ENCODE data around the gene ALOX5. TPM values are rescaled to one million over a fixed set of nuclear protein-coding genes. Genes with fewer than 3 reads are reported as not detected.
"Not testable (repeated sequence)": the region's sequence is repeated elsewhere in the genome, so short reads cannot be mapped to it uniquely, and the experiment has no call there.

ALOX5 gene
- total RNA-seq, 1 experiment from 2014 or later = 0.11 TPM

DNA sequence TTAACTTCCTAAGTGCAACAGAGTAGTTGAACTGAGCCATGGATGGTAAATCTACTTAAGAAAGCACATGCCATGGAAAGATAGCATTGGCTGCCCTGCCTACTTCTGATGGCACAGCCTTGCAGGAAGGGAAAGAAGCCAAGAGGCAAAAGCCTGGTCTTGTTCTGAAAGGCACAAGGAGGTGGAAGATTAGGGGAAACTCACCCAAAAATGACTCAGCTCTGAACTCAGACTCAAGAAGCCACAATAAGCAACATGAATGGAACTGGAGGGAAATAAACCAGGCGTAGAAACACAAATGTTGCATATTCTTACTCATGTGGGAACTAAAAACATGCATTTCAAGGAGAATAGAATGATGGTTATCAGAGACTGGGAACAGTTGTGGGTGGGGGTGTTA, 20.8 kb upstream of the ALOX5 start:
- Histone ChIP-seq H3K4me2 (ENCODE audit: low read length) (no peak overlapping the region), H2AFZ (ENCODE audit: low read length) (no peak overlapping the region), H4K20me1 (ENCODE audit: low read length) (no peaks in the 10 kb centered on the region), H3K9ac (ENCODE audit: low read length) (no peak overlapping the region), H3K27ac (ENCODE audit: low read length) (no peak overlapping the region), H3K9me2 (replicated peaks; ENCODE audit: low read length) (no peaks in the 10 kb centered on the region), H3K36me3 (ENCODE audit: low read depth, low read length) (no peaks in the 10 kb centered on the region), H3K4me3 (ENCODE audit: low read length) (no peak overlapping the region), H3K9me3 (ENCODE audit: low read length) (no peaks in the 10 kb centered on the region), H3K4me1 (ENCODE audit: insufficient read depth, low read length) (no peaks in the 10 kb centered on the region), H3K79me2 (ENCODE audit: low read length) (no peaks in the 10 kb centered on the region), H3K27me3 (ENCODE audit: low read length) (peaks cover 44% of the 10 kb centered on the region), H3F3A (ENCODE audit: low read length, unreplicated experiment) (no peaks in the 10 kb centered on the region)
- no peak for DNase-seq
- ATAC-seq = no peak
- CTCF ChIA-PET = no interaction called here
- intact Hi-C loops (cut with micrococcal nuclease) = no loop called here
- TF ChIP-seq EZH2phosphoT487 (IDR thresholded peaks at IDR 0.05; ENCODE audit: borderline replicate concordance, low read length) (no peak), EZH2 (IDR thresholded peaks at IDR 0.05; ENCODE audit: low read length, unreplicated experiment) (no peak)
- TF ChIP-seq, protein P1, sequence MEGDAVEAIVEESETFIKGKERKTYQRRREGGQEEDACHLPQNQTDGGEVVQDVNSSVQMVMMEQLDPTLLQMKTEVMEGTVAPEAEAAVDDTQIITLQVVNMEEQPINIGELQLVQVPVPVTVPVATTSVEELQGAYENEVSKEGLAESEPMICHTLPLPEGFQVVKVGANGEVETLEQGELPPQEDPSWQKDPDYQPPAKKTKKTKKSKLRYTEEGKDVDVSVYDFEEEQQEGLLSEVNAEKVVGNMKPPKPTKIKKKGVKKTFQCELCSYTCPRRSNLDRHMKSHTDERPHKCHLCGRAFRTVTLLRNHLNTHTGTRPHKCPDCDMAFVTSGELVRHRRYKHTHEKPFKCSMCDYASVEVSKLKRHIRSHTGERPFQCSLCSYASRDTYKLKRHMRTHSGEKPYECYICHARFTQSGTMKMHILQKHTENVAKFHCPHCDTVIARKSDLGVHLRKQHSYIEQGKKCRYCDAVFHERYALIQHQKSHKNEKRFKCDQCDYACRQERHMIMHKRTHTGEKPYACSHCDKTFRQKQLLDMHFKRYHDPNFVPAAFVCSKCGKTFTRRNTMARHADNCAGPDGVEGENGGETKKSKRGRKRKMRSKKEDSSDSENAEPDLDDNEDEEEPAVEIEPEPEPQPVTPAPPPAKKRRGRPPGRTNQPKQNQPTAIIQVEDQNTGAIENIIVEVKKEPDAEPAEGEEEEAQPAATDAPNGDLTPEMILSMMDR (conservative IDR thresholded peaks at IDR 0.05; ENCODE audit: low read depth, low read length) = no peak
- BruUV-seq (replicated peaks) = no TSS peak
- POLR2A ChIA-PET (ENCODE audit: unreplicated experiment) = no interaction called here

DNA sequence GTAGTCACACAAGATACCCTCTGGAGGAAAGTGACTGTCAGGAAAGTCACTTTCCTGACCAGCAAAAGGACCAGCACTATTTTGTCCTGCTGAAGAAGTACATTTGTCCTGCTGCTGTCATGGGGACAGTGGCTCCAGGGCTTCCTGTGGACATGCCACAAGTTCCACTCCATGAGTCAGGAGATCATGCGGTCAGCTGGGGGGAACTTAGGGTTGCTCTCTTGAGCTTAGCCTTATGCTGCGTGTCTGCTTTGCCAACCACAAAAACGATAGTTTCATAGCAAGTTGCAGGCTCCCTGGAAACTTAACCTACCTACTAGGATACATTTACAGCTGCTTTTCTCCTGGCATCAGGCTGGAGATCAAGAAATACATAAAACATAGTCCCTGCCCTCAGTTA, 19.8 kb upstream of the ALOX5 start:
- H3K36me3 ChIP-seq (ENCODE audit: low read depth, low read length) = no peaks in the 10 kb centered on the region
- no peaks in the 10 kb centered on the region for H3K9me3 ChIP-seq (ENCODE audit: low read length)
- DNase-seq (no peak), ATAC-seq (no peak)
- no peak overlapping the region for H3K4me3 ChIP-seq (ENCODE audit: low read length)
- no peaks in the 10 kb centered on the region for H3F3A ChIP-seq (ENCODE audit: low read length, unreplicated experiment)
- ChIA-PET POLR2A (ENCODE audit: unreplicated experiment) (no interaction called here), CTCF (no interaction called here)
- H3K9me2 ChIP-seq (replicated peaks; ENCODE audit: low read length) = no peaks in the 10 kb centered on the region
- peaks cover 44% of the 10 kb centered on the region for H3K27me3 ChIP-seq (ENCODE audit: low read length)
- no peak overlapping the region for H3K9ac ChIP-seq (ENCODE audit: low read length)
- no peaks in the 10 kb centered on the region for H3K79me2 ChIP-seq (ENCODE audit: low read length)
- BruUV-seq (replicated peaks) = no TSS peak
- no peak overlapping the region for H3K4me2 ChIP-seq (ENCODE audit: low read length)
- H4K20me1 ChIP-seq (ENCODE audit: low read length) = no peaks in the 10 kb centered on the region
- intact Hi-C loops (cut with micrococcal nuclease) = no loop called here
- TF ChIP-seq, protein P1 (conservative IDR thresholded peaks at IDR 0.05; ENCODE audit: low read depth, low read length) = no peak
- TF ChIP-seq EZH2 (IDR thresholded peaks at IDR 0.05; ENCODE audit: low read length, unreplicated experiment) = no peak
- no peak for TF ChIP-seq EZH2phosphoT487 (IDR thresholded peaks at IDR 0.05; ENCODE audit: borderline replicate concordance, low read length)
- H3K27ac ChIP-seq (ENCODE audit: low read length) = no peak overlapping the region
- H3K4me1 ChIP-seq (ENCODE audit: insufficient read depth, low read length) = no peaks in the 10 kb centered on the region
- H2AFZ ChIP-seq (ENCODE audit: low read length) = no peak overlapping the region

DNA sequence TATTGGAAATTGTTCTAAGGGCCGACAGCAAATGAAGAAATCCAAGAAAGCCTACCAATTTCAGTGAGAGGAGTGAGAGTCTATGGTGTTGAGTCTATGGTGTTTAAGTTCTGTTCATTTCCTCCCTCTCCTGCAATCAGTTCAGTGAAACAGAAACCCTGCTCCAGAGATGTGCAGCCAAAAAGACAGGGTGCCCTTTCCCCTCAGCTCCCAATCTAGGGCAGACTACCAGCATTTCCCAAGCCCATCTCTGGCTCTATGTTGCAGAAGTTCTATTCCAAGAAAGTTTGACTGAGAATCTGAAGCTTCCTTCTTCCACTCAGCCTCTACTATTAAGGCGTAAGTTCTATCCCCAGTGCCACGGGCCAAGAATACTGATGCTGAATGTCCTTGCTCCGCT, 18.5 kb upstream of the ALOX5 start:
- Histone ChIP-seq H3K27ac (ENCODE audit: low read length) (no peak overlapping the region), H2AFZ (ENCODE audit: low read length) (no peak overlapping the region), H3K36me3 (ENCODE audit: low read depth, low read length) (no peaks in the 10 kb centered on the region), H3K9me2 (replicated peaks; ENCODE audit: low read length) (no peaks in the 10 kb centered on the region), H3K4me1 (ENCODE audit: insufficient read depth, low read length) (no peaks in the 10 kb centered on the region), H3K4me3 (ENCODE audit: low read length) (no peak overlapping the region), H3F3A (ENCODE audit: low read length, unreplicated experiment) (no peaks in the 10 kb centered on the region), H3K9ac (ENCODE audit: low read length) (no peak overlapping the region), H4K20me1 (ENCODE audit: low read length) (no peaks in the 10 kb centered on the region), H3K4me2 (ENCODE audit: low read length) (no peak overlapping the region), H3K79me2 (ENCODE audit: low read length) (no peaks in the 10 kb centered on the region), H3K9me3 (ENCODE audit: low read length) (no peaks in the 10 kb centered on the region), H3K27me3 (ENCODE audit: low read length) (peaks cover 49% of the 10 kb centered on the region)
- intact Hi-C loops (cut with micrococcal nuclease) = no loop called here
- ATAC-seq (no peak), DNase-seq (no peak)
- TF ChIP-seq, protein P1 (conservative IDR thresholded peaks at IDR 0.05; ENCODE audit: low read depth, low read length) = no peak
- TF ChIP-seq EZH2phosphoT487 (IDR thresholded peaks at IDR 0.05; ENCODE audit: borderline replicate concordance, low read length) = no peak
- no peak for TF ChIP-seq EZH2 (IDR thresholded peaks at IDR 0.05; ENCODE audit: low read length, unreplicated experiment)
- ChIA-PET POLR2A (ENCODE audit: unreplicated experiment) (no interaction called here), CTCF (no interaction called here)
- no TSS peak for BruUV-seq (replicated peaks)

DNA sequence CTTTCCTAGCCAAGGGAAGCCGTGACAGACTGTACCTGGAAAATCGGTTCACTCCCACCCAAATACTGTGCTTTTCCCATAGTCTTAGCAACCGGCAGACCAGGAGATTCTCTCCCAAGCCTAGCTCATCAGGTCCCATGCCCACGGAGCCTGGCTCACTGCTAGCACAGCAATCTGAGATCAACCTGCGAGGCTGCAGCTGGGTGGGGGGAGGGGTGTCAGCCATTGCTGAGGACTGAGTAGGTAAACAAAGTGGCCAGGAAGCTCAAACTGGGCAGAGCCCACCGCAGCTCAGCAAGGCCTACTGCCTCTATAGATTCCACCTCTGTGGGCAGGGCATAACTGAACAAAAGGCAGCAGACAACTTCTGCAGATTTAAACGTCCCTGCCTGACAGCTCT, 15.1 kb upstream of the ALOX5 start:
- H3K4me3 ChIP-seq (ENCODE audit: low read length); H3K9me2 ChIP-seq (replicated peaks; ENCODE audit: low read length); H3K36me3 ChIP-seq (ENCODE audit: low read depth, low read length); H3F3A ChIP-seq (ENCODE audit: low read length, unreplicated experiment); DNase-seq; H3K4me1 ChIP-seq (ENCODE audit: insufficient read depth, low read length); H2AFZ ChIP-seq (ENCODE audit: low read length); BruUV-seq (replicated peaks); H3K79me2 ChIP-seq (ENCODE audit: low read length); H3K4me2 ChIP-seq (ENCODE audit: low read length); H4K20me1 ChIP-seq (ENCODE audit: low read length); H3K9ac ChIP-seq (ENCODE audit: low read length); POLR2A ChIA-PET (ENCODE audit: unreplicated experiment); H3K27ac ChIP-seq (ENCODE audit: low read length); ATAC-seq; H3K9me3 ChIP-seq (ENCODE audit: low read length); intact Hi-C loops (cut with micrococcal nuclease): not testable (repeated sequence)
- CTCF ChIA-PET = interaction anchor here (0.6 kb wide), 1 partner anchor 109 kb away, joined by 3 read pairs; no protein-coding TSS in a partner anchor
- H3K27me3 ChIP-seq (ENCODE audit: low read length) = peaks cover 47% of the 10 kb centered on the region
